Activated CD8-positive, alpha-beta memory T cell treated with anti-CD3 and anti-CD28 coated beads, Interleukin-2, amount 50 U/mL, for 4 hours (primary cell): ENCODE measurements around the gene AP1M1.

Experiments
- DNase-seq: peaks from one replicate; pipeline ENCODE4 v3.0.0-alpha.2; 2020

Gene AP1M1

GRCh38 chr19:16208847-16209665 lies 11.3 kb downstream of the AP1M1 start:
- no peak for DNase-seq

- no peak for DNase-seq
Observed at GRCh38 chr19:16210168-16210567, 12.5 kb downstream of the AP1M1 start.

- no peak for DNase-seq
Observed at GRCh38 chr19:16213076-16213475, 15.4 kb downstream of the AP1M1 start.

DNA sequence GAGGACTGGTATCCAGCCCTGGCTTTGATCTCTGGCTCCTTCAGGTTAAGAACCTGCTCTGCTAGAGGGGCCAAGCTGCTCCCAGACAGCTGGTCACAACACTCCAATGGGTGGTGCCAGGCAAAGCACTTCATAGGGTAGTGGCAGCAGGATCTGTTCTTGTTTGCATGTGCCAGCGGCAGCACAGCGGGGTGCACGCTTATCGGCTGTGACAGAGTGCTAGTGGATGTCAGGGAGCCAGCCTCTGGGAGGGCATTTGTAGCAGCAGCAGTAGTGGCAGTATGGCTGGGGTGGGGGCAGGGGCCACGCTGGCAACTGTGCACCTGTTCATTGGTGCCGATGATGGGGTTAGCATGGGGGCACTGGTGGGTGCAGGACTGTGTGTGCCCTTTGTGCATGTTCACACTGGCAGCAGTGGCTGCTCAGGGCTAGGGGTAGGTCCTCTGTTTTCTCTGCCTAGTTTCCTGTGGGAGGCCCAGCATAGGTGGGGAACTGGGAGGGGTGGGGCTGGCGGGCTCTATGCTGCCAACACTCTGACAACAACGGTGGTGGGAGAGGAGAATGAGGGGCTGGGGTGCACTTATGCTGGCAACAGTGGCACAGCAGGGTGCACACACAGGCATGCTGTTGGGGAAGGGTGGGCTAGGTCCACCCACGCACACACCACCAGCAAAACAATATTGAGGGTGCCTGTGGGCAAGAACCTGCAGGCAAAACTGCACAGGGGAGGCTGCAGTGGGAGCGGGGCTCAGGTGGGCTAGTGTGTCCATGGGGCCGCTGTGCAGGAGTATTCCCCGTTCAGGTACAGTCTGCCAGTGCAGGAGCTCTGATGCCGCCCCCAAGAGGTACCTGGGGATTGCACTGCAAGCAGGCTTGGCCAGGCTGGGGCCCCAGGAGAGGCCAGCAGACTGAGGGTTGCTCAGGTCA lies 19.3 kb downstream of the AP1M1 start:
- no peak for DNase-seq

- DNase-seq: no peak
Observed at GRCh38 chr19:16217716-16218451, 20.2 kb downstream of the AP1M1 start.

GRCh38 chr19:16218851-16219250 lies 21.1 kb downstream of the AP1M1 start:
- no peak for DNase-seq

DNA sequence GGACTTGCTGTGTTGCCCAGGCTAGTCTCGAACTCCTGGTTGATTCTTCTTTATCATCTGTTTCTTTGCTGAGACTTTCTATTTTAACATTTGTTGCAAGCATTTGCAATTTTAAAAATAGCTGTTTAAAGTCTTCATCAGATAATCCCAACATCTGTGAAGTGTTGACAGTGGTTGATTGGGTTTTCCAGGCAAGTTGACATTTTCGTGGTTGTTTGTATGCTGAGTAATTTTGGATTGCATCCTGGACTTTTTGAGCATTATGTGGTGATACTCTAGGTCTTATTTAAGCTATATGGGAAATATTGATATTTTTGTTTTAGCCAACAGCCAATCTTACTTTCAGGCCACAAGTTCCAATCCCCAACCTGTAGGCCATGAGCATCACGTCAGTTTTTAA lies 25.1 kb downstream of the AP1M1 start:
- no peak for DNase-seq

GRCh38 chr19:16223746-16224145 lies 26.0 kb downstream of the AP1M1 start:
- DNase-seq: no peak

- DNase-seq: no peak
Observed at GRCh38 chr19:16224293-16225045, 26.8 kb downstream of the AP1M1 start.

DNA sequence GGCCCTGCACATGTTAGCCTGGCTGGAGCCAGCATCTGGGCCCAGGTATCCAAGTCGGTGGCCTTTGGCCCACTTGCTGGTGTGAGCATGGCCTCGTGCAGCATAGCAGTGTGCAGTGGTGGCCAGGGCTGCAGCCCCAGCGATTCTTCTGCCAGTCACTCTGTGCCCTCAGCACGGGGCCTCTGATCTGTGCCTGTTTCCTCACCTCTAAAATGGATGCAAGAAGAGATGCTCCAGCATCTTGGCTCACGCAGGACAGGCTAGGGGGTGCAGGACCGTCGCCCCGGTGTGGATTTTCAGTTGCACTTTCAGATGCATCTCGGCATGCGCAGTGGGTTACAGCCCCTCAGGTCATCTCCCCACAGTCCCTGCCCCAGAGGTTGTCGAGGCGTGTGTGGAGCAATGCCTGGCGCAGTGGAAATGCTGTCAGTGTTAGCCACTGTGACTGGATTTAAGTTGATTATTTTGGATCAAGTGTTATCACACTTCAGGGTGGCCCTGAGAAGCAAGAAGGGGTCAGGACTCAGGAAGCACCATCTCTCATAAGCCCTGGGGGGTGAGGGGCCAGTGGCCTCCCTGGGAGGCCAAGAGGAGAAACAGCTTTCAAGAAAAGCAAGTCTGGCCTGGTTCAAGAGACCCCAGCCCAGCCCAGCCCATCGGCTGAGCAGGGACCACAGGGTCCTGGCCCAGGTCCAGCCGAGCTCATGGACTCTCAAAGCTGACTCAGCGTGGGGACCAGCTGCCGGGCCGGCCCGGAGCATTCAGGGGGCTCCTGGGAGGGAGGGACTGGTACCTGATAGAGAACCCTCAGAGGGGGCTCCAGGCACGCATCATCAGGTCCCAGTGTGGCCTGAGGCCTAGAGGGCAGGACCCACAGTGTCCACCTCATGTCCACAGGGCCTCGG lies 27.8 kb downstream of the AP1M1 start:
- DNase-seq: no peak

GRCh38 chr19:16226184-16226591 lies 28.5 kb downstream of the AP1M1 start:
- no peak for DNase-seq

GRCh38 chr19:16226878-16227836 lies 29.4 kb downstream of the AP1M1 start:
- DNase-seq: no peak

- no peak for DNase-seq
Observed at GRCh38 chr19:16227837-16228636, 30.3 kb downstream of the AP1M1 start.

DNA sequence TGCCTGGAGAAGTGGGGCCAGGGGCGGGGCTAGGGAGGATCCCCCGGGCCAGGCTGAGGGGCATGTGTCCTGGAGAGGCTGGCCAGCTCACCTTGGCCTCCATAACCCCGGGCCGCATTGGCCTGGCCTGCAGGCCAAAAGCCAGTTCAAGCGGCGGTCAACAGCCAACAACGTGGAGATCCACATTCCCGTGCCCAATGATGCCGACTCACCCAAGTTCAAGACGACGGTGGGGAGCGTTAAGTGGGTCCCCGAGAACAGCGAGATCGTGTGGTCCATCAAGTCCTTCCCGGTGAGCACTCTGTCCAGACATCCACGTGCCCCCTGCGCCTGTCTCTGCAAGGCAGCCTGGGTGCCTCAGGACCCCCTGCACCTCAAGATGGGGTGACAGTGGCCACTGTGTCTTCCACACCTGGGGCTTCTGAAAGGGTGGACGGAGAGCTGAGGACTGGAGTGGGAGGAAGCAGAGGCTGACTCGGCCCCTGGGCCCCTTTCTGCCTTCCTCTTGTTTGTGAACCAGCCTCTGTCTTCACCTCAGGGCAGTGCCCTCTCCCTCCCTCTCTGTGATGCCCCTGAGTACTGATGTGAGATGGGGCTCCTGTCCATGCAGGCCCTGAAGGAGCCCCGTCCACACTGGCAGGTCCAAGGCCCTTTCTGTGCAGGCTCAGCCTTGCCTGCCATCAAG lies 31.1 kb downstream of the AP1M1 start:
- DNase-seq: no peak

DNA sequence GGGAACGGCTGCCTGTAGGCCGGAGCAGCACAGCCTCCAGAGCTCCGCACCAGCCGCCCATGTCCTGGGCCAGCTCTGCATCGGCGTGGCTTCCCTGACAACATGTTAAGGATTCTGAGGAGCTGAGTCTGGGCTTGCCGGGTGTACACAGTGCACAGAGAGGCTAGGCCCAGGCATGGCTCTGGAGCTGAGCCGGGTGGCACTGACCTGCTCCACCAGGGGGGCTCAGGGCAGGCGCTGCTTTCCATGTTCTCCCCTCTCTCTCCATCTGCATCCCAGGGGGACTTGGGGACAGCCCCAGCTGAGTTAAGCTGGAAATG lies 31.6 kb downstream of the AP1M1 start:
- no peak for DNase-seq

GRCh38 chr19:16232127-16232526 lies 34.4 kb downstream of the AP1M1 start:
- DNase-seq: no peak

DNA sequence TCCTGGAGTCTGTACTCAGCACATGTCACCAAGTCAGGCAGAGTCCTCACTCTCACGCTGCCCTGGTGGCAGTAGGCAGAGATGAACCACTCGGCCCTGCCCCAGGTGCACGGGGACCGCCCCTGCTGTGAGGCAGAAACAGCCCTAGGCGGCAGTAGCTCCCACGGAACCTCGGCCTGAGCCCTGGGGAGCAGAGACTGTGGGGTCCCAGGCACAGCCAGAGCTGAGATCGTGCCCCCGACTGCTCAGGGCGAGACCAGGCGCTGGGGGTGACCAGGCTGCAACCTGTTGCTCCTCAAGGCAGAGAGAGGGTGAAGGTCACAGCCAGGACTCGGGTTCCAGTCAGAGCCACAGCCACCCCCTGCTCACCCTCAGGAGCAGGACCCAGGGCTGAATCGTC lies 34.9 kb downstream of the AP1M1 start:
- no peak for DNase-seq

DNA sequence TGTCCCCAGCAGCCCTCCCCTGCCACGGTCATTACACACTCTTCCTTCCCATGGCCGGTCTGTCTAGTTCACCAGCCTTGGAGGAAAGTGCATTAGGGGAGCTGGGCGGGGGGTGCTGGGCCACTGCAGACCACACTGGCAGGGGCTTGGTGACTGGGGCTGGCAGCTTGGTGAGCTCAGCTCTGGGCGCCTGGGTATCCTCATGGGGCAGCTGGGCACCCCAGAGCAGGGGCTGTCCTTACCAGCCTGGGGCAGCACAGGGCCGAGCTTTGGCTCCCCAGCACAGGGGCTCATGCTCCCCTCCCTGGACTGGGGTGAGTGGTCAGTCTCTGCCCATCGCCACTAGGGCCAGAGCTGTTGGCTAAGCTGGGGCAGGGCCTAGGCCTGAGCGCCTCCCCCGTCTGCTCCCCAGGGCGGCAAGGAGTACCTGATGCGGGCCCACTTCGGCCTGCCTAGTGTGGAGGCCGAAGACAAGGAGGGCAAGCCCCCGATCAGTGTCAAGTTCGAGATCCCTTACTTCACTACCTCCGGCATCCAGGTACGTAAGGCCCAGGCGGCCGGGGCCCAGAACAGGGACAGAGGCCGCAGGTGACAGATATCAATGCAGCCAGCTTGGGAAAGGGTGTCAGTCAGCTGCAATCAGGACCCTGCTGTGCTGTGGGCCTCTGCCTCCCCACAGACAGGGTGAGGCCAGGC lies 35.5 kb downstream of the AP1M1 start:
- no peak for DNase-seq
